GM21786 (cell line): ENCODE measurements around the gene UNK.
"Not testable (repeated sequence)": the region's sequence is repeated elsewhere in the genome, so short reads cannot be mapped to it uniquely, and the experiment has no call there.

Experiments used
- ATAC-seq: cut with Tn5 transposase; IDR thresholded peaks from one replicate; pipeline ENCODE4 v1.9.1; 2021; ENCODE audit not compliant: unreplicated experiment

UNK gene

DNA sequence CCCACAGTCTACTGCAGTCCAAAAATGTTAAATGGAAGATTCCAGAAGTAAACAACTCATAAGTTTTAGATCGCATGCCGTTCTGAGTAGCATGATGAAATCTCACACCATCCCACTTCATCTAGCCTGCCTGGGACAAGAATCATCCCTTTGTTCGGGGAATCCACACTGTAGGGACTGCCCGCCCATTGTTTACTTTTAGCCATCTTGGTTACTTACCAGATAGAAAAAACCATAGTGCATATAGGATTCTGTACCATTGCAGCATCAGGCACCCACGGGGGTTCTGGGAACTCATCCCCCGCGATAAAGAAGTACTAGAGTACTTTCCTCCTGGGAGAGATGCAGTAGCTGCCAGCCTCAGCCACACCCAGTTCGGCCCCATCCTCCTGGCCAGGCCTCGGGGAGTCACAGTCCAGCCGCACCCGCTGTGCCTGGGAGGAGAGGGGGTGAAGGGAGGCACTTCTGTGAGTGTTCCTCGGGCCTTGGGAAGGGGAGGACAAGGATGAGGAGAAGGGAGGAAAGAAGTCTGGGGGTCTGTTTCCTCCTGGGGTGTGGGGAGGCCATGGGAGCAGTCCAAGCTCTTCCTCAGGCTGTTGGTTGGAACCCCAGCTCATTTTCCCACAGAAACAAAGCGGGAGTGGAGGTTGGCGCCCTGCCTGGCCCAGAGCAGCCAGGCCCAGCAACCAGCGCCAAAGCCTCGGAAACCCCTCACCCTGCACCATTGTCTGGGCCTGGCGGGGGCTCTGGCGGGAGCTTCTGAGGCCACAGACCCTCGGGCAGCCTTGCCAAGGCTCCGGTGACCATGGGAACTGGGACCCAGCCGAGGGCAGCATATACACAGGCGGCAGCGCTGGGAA, 84.9 kb downstream of the UNK start:
- ATAC-seq, result no peak

DNA sequence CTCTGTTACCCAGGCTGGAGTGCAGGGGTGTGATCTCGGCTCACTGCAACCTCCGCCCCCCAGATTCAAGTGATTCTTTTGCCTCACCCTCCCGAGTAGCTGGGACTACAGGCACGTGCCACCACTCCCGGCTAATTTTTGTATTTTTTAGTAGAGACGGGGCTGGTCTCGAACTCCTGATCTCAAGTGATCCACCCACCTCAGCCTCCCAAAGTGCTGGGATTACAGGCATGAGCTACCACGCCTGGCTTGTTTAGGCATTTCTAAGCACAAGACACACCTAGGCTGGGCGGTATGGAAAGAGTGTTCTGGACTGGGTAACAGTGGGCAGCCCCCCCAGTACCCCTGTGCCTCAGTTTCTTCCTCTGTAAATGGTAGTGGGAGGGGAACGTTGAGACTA, 85.6 kb downstream of the UNK start:
- ATAC-seq, result not testable (repeated sequence)

DNA sequence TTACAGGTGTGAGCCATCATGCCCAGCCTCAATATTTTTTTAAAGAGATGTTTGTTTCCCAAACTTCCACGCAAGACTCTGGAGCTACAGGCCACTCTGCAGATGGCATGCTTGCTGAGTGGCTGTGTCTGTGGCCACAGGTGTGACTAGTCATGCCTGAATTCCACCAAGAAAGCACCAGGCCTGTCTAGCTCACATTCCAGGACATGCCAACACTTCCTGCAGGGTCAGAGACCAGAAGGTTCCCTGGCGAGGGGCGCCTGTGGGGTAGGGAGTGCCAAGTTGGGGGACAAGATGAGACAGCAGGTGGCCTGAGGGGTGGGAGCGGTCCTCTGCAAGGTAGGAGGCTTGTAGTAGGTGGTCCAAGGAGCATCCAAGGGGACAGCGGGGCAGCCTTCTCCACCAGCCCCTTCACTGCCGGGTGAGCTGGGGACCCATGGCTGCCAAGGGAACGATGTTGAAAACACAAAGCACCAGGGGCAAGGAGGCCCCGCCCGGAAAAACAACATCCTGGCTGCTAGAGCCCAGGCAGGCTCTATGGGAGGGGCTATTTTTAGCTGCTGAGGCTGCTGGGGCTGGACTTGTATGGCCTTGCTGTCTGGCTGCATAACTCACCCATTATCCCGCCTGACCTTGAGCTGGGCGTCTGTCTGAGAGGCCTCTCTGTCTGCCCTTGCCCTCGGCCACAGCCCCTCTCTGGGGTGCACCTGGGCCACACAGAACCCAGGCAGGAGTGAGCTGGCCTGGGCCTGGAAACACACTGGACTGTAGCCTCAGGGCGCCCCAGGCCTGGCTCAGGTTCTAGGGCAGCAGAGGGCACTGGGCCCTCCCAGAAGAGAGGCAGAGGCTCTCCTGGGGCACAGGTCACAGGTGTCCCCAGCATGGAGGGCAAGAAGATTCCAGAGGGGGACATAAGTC, 88.1 kb downstream of the UNK start:
- ATAC-seq, result no peak

GRCh38 chr17:75873587-75874322, 89.1 kb downstream of the UNK start:
- no peak for ATAC-seq

DNA sequence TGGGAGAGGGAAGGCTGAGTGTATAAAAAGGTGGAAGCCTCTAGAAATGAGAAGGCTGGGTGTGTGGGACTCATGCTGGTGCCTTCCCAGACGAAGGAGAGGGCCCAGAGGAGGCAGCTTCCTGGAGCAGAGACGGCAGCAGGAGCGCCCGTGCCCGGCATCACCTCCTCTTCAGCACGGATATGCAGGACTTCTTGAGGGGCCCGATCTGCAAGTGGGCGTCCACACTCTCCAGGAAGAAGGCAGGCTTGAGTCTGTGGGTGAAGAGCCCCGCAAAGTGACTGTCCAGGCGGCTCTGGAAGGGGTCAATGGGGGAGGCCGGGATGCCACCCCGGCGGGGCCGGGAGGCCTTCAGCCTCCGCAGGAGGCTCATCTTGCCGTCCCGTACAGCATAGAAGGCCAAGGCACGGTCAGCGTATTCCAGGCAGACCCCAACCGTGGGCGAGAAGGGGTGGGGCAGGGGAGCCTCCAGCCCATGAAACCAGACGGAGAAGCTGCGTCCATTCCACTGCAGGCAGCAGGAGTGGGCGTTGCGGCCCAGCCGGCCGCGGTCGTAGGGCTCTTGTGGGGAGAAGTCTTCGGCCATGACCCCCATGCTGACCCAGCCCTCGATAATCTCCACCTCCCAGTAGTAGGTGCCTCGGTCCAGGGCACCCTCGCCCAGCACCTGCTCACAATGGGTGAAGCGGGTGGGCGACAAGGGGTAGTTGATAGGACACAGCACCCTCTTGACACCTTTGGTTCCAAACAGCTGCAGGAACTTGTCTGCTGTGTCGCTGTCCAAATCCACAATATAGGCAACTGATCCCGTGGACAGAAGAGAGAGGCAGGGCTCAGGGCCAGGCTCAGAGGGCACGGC, 89.9 kb downstream of the UNK start:
- ATAC-seq, result no peak
